ENCODE data around the gene HS3ST5. TPM values are rescaled to one million over a fixed set of nuclear protein-coding genes. Genes with fewer than 3 reads are reported as not detected.

HS3ST5 gene
- total RNA-seq, 1 donor from 2014 or later: 1.5 TPM

- Histone ChIP-seq H3K9ac (ENCODE audit: low read length) (no peak overlapping the region), H3K27ac (ENCODE audit: low read depth, low read length) (no peak overlapping the region), H3K4me1 (ENCODE audit: insufficient read depth, low read length) (no peaks in the 10 kb centered on the region), H3K9me3 (ENCODE audit: insufficient read depth, low read depth, low read length) (no peaks in the 10 kb centered on the region), H3K36me3 (ENCODE audit: insufficient read depth, low read length) (no peaks in the 10 kb centered on the region), H3K27me3 (ENCODE audit: insufficient read depth, low read length) (no peaks in the 10 kb centered on the region), H3K79me2 (ENCODE audit: insufficient read depth, low read length) (no peaks in the 10 kb centered on the region), H3K4me2 (ENCODE audit: low read length) (no peak overlapping the region), H3K4me3 (ENCODE audit: insufficient read depth, low read depth, low read length) (no peak overlapping the region), H2AFZ (ENCODE audit: low read depth, low read length) (no peak overlapping the region), H4K20me1 (ENCODE audit: insufficient read depth, low read length) (no peaks in the 10 kb centered on the region)
- no peak for DNase-seq (ENCODE audit: low read depth)
- no peaks in the 10 kb centered on the region for H3K36me3 Mint-ChIP-seq (ENCODE audit: low read depth, unreplicated experiment)
- H3K27me3 Mint-ChIP-seq (ENCODE audit: low read depth, unreplicated experiment): no peaks in the 10 kb centered on the region
- no peak for TF ChIP-seq CTCF (IDR thresholded peaks at IDR 0.05; ENCODE audit: insufficient read depth, low read depth, low read length)
- TF ChIP-seq EZH2 (IDR thresholded peaks at IDR 0.05; ENCODE audit: insufficient read depth, low read length): no peak
- H3K9me3 Mint-ChIP-seq (ENCODE audit: unreplicated experiment): no peaks in the 10 kb centered on the region
- no peak overlapping the region for H3K27ac Mint-ChIP-seq (ENCODE audit: unreplicated experiment)
- H3K4me3 Mint-ChIP-seq (ENCODE audit: unreplicated experiment): no peak overlapping the region
- no peak for FAIRE-seq
- H3K4me1 Mint-ChIP-seq (ENCODE audit: low read depth, unreplicated experiment): no peaks in the 10 kb centered on the region
Observed at GRCh38 chr6:114247101-114247500, 95.7 kb downstream of the HS3ST5 start.

- Mint-ChIP-seq H3K36me3 (ENCODE audit: low read depth, unreplicated experiment) (no peaks in the 10 kb centered on the region), H3K4me1 (ENCODE audit: low read depth, unreplicated experiment) (no peaks in the 10 kb centered on the region), H3K4me3 (ENCODE audit: unreplicated experiment) (no peak overlapping the region), H3K27me3 (ENCODE audit: low read depth, unreplicated experiment) (no peaks in the 10 kb centered on the region), H3K9me3 (ENCODE audit: unreplicated experiment) (no peaks in the 10 kb centered on the region), H3K27ac (ENCODE audit: unreplicated experiment) (no peak overlapping the region)
- TF ChIP-seq EZH2 (IDR thresholded peaks at IDR 0.05; ENCODE audit: insufficient read depth, low read length): no peak
- TF ChIP-seq CTCF (IDR thresholded peaks at IDR 0.05; ENCODE audit: insufficient read depth, low read depth, low read length): no peak
- H3K79me2 ChIP-seq (ENCODE audit: insufficient read depth, low read length): no peaks in the 10 kb centered on the region
- DNase-seq (ENCODE audit: low read depth) (no peak), FAIRE-seq (no peak)
- no peak overlapping the region for H3K27ac ChIP-seq (ENCODE audit: low read depth, low read length)
- H3K27me3 ChIP-seq (ENCODE audit: insufficient read depth, low read length): no peaks in the 10 kb centered on the region
- no peak overlapping the region for H3K4me2 ChIP-seq (ENCODE audit: low read length)
- no peak overlapping the region for H3K4me3 ChIP-seq (ENCODE audit: insufficient read depth, low read depth, low read length)
- no peak overlapping the region for H3K9ac ChIP-seq (ENCODE audit: low read length)
- H3K4me1 ChIP-seq (ENCODE audit: insufficient read depth, low read length): no peaks in the 10 kb centered on the region
- no peaks in the 10 kb centered on the region for H4K20me1 ChIP-seq (ENCODE audit: insufficient read depth, low read length)
- H3K36me3 ChIP-seq (ENCODE audit: insufficient read depth, low read length): no peaks in the 10 kb centered on the region
- no peak overlapping the region for H2AFZ ChIP-seq (ENCODE audit: low read depth, low read length)
- H3K9me3 ChIP-seq (ENCODE audit: insufficient read depth, low read depth, low read length): no peaks in the 10 kb centered on the region
Observed at GRCh38 chr6:114240796-114241195, 102.0 kb downstream of the HS3ST5 start.

- Mint-ChIP-seq H3K27me3 (ENCODE audit: low read depth, unreplicated experiment) (no peaks in the 10 kb centered on the region), H3K9me3 (ENCODE audit: unreplicated experiment) (peaks cover 1% of the 10 kb centered on the region), H3K4me1 (ENCODE audit: low read depth, unreplicated experiment) (no peaks in the 10 kb centered on the region), H3K27ac (ENCODE audit: unreplicated experiment) (no peak overlapping the region), H3K4me3 (ENCODE audit: unreplicated experiment) (no peak overlapping the region), H3K36me3 (ENCODE audit: low read depth, unreplicated experiment) (no peaks in the 10 kb centered on the region)
- Histone ChIP-seq H3K27me3 (ENCODE audit: insufficient read depth, low read length) (no peaks in the 10 kb centered on the region), H3K79me2 (ENCODE audit: insufficient read depth, low read length) (no peaks in the 10 kb centered on the region), H4K20me1 (ENCODE audit: insufficient read depth, low read length) (no peaks in the 10 kb centered on the region), H3K4me3 (ENCODE audit: insufficient read depth, low read depth, low read length) (no peak overlapping the region), H3K27ac (ENCODE audit: low read depth, low read length) (no peak overlapping the region), H3K9ac (ENCODE audit: low read length) (no peak overlapping the region), H3K36me3 (ENCODE audit: insufficient read depth, low read length) (no peaks in the 10 kb centered on the region), H3K4me1 (ENCODE audit: insufficient read depth, low read length) (no peaks in the 10 kb centered on the region), H2AFZ (ENCODE audit: low read depth, low read length) (no peak overlapping the region), H3K9me3 (ENCODE audit: insufficient read depth, low read depth, low read length) (no peaks in the 10 kb centered on the region), H3K4me2 (ENCODE audit: low read length) (no peak overlapping the region)
- no peak for FAIRE-seq
- no peak for TF ChIP-seq CTCF (IDR thresholded peaks at IDR 0.05; ENCODE audit: insufficient read depth, low read depth, low read length)
- no peak for TF ChIP-seq EZH2 (IDR thresholded peaks at IDR 0.05; ENCODE audit: insufficient read depth, low read length)
- DNase-seq (ENCODE audit: low read depth): no peak
Observed at GRCh38 chr6:114228675-114229074, 114.1 kb downstream of the HS3ST5 start.

Data from astrocyte (in vitro differentiated cells and primary cell).